IPS-15b (cell line): ENCODE results near the gene VAV2.
"Not testable (repeated sequence)": the region's sequence is repeated elsewhere in the genome, so short reads cannot be mapped to it uniquely, and the experiment has no call there.

Experiments used
- H3K27me3 ChIP-seq: one replicate; pipeline ENCODE4 v1.6.1; 2013; ENCODE audit warnings: low read length; ENCODE audit not compliant: control insufficient read depth, insufficient read depth
- H3K36me3 ChIP-seq: one replicate; pipeline ENCODE4 v1.6.1; 2013; ENCODE audit warnings: low read length; ENCODE audit not compliant: control insufficient read depth, insufficient read depth
- H3K4me1 ChIP-seq: one replicate; pipeline ENCODE4 v1.6.1; 2013; ENCODE audit warnings: mild to moderate bottlenecking, low read length; ENCODE audit not compliant: control insufficient read depth, insufficient read depth
- H3K4me3 ChIP-seq: one replicate; pipeline ENCODE4 v1.5.1; 2013; ENCODE audit warnings: low read depth, low read length
- H3K9ac ChIP-seq: one replicate; pipeline ENCODE4 v1.6.1; 2013; ENCODE audit warnings: low read depth, mild to moderate bottlenecking, low read length
- H3K9me3 ChIP-seq: one replicate; pipeline ENCODE4 v1.6.1; 2013; ENCODE audit warnings: mild to moderate bottlenecking, low read length; ENCODE audit not compliant: control insufficient read depth, insufficient read depth

The VAV2 gene

GRCh38 chr9:133928248-133928764 lies 63.8 kb downstream of the VAV2 start:
- H3K27me3 ChIP-seq = no peaks in the 10 kb centered on the region
- H3K9me3 ChIP-seq = no peaks in the 10 kb centered on the region
- H3K36me3 ChIP-seq = peaks cover 10% of the 10 kb centered on the region
- H3K9ac ChIP-seq = no peak overlapping the region
- no peaks in the 10 kb centered on the region for H3K4me1 ChIP-seq
- no peak overlapping the region for H3K4me3 ChIP-seq

- peaks cover 10% of the 10 kb centered on the region for H3K36me3 ChIP-seq
- no peak overlapping the region for H3K9ac ChIP-seq
- H3K4me3 ChIP-seq = no peak overlapping the region
- no peaks in the 10 kb centered on the region for H3K9me3 ChIP-seq
- no peaks in the 10 kb centered on the region for H3K4me1 ChIP-seq
- H3K27me3 ChIP-seq = no peaks in the 10 kb centered on the region
Observed at GRCh38 chr9:133927041-133927440, 65.1 kb downstream of the VAV2 start.

- Histone ChIP-seq H3K36me3 (peaks cover 10% of the 10 kb centered on the region), H3K27me3 (no peaks in the 10 kb centered on the region), H3K9me3 (no peaks in the 10 kb centered on the region), H3K4me1 (no peaks in the 10 kb centered on the region), H3K4me3 (no peak overlapping the region), H3K9ac (no peak overlapping the region)
Observed at GRCh38 chr9:133926165-133926856, 65.8 kb downstream of the VAV2 start.

- Histone ChIP-seq H3K36me3 (peaks cover 10% of the 10 kb centered on the region), H3K9me3 (no peaks in the 10 kb centered on the region), H3K27me3 (no peaks in the 10 kb centered on the region), H3K9ac (no peak overlapping the region), H3K4me1 (no peaks in the 10 kb centered on the region), H3K4me3 (no peak overlapping the region)
Observed at GRCh38 chr9:133924453-133924852, 67.7 kb downstream of the VAV2 start.

GRCh38 chr9:133923608-133924007 lies 68.5 kb downstream of the VAV2 start:
- not testable (repeated sequence) for H3K4me3 ChIP-seq, H3K4me1 ChIP-seq, H3K27me3 ChIP-seq, H3K9ac ChIP-seq, H3K9me3 ChIP-seq, H3K36me3 ChIP-seq

- no peaks in the 10 kb centered on the region for H3K27me3 ChIP-seq
- no peaks in the 10 kb centered on the region for H3K9me3 ChIP-seq
- H3K9ac ChIP-seq = no peak overlapping the region
- H3K4me1 ChIP-seq = no peaks in the 10 kb centered on the region
- peaks cover 9% of the 10 kb centered on the region for H3K36me3 ChIP-seq
- no peak overlapping the region for H3K4me3 ChIP-seq
Observed at GRCh38 chr9:133921866-133922265, 70.3 kb downstream of the VAV2 start.

GRCh38 chr9:133920471-133920870 lies 71.7 kb downstream of the VAV2 start:
- Histone ChIP-seq H3K4me1 (no peaks in the 10 kb centered on the region), H3K9me3 (no peaks in the 10 kb centered on the region), H3K4me3 (no peak overlapping the region), H3K27me3 (no peaks in the 10 kb centered on the region), H3K9ac (no peak overlapping the region), H3K36me3 (peaks cover 6% of the 10 kb centered on the region)

GRCh38 chr9:133919253-133920115 lies 72.6 kb downstream of the VAV2 start:
- H3K4me1 ChIP-seq = no peaks in the 10 kb centered on the region
- H3K4me3 ChIP-seq = no peak overlapping the region

GRCh38 chr9:133918111-133918813 lies 73.9 kb downstream of the VAV2 start:
- no peaks in the 10 kb centered on the region for H3K9me3 ChIP-seq
- H3K9ac ChIP-seq = no peak overlapping the region
- no peaks in the 10 kb centered on the region for H3K36me3 ChIP-seq
- H3K27me3 ChIP-seq = no peaks in the 10 kb centered on the region
- H3K4me3 ChIP-seq = no peak overlapping the region
- no peaks in the 10 kb centered on the region for H3K4me1 ChIP-seq

More at GRCh38 chr9:133919253-133920115, 72.6 kb downstream of the VAV2 start:
- H3K36me3 ChIP-seq = peaks cover 3% of the 10 kb centered on the region
- H3K9me3 ChIP-seq = no peaks in the 10 kb centered on the region
- H3K27me3 ChIP-seq = no peaks in the 10 kb centered on the region
- no peak overlapping the region for H3K9ac ChIP-seq

- H3K27me3 ChIP-seq = no peaks in the 10 kb centered on the region
- no peaks in the 10 kb centered on the region for H3K4me1 ChIP-seq
- H3K36me3 ChIP-seq = no peaks in the 10 kb centered on the region
- H3K9me3 ChIP-seq = no peaks in the 10 kb centered on the region
- no peak overlapping the region for H3K9ac ChIP-seq
- H3K4me3 ChIP-seq = no peak overlapping the region
Observed at GRCh38 chr9:133917375-133917774, 74.7 kb downstream of the VAV2 start.

- H3K9me3 ChIP-seq = no peaks in the 10 kb centered on the region
- H3K27me3 ChIP-seq = no peaks in the 10 kb centered on the region
- no peaks in the 10 kb centered on the region for H3K4me1 ChIP-seq
- peaks cover 5% of the 10 kb centered on the region for H3K36me3 ChIP-seq
- H3K4me3 ChIP-seq = no peak overlapping the region
- no peak overlapping the region for H3K9ac ChIP-seq
Observed at GRCh38 chr9:133916159-133916541, 76.0 kb downstream of the VAV2 start.
